Left ventricle myocardium inferior (tissue), 1 donor: Measurements from ENCODE around the gene ERG. TPM values are rescaled to one million over a fixed set of nuclear protein-coding genes. Genes with fewer than 3 reads are reported as not detected.

Experiments used
- DNase-seq: peaks from one replicate; pipeline ENCODE4 v3.0.0-alpha.2; 2020
- H3K27ac ChIP-seq: fragments of 200-600 bp; replicated peaks from 2 replicates; pipeline ENCODE4 v1.8.0; 2021
- H3K27me3 ChIP-seq: fragments of 200-600 bp; 2 replicates; pipeline ENCODE4 v1.8.0; 2021; ENCODE audit warnings: low read depth
- H3K36me3 ChIP-seq: fragments of 200-600 bp; 2 replicates; pipeline ENCODE4 v1.8.0; 2021
- H3K4me1 ChIP-seq: fragments of 200-600 bp; 2 replicates; pipeline ENCODE4 v1.8.0; 2021
- H3K4me3 ChIP-seq: fragments of 200-600 bp; 2 replicates; pipeline ENCODE4 v1.8.0; 2021; ENCODE audit warnings: mild to moderate bottlenecking, moderate library complexity
- H3K9me3 ChIP-seq: fragments of 200-600 bp; replicated peaks from 2 replicates; pipeline ENCODE4 v1.8.0; 2021
- intact Hi-C: fragments of 100-400 bp; cut with micrococcal nuclease; formaldehyde crosslinking; loops from one replicate; pipeline ENCODE4 v1.11.0; 2022
- total RNA-seq: library from RNA; stranded (reverse); fragmentation: NEBNext Ultra II Directional; extraction: Animal tissue kit (Norgen Biotek cat#: 25700); gene quantifications from one replicate; pipeline ENCODE4 v1.2.1, GENCODE V29; 2021
- TF ChIP-seq, protein P1 (sequence below): fragments of 200-600 bp; IDR thresholded peaks from 2 replicates; pipeline ENCODE4 v1.8.0; 2021; ENCODE audit warnings: antibody characterized with exemption, mild to moderate bottlenecking, borderline replicate concordance
- donor health status: DM: no; HTN: yes; CAD: no; lungs with severe emphysema.

Gene ERG
- total RNA-seq, 1 donor from 2014 or later, result 17.3 TPM

DNA sequence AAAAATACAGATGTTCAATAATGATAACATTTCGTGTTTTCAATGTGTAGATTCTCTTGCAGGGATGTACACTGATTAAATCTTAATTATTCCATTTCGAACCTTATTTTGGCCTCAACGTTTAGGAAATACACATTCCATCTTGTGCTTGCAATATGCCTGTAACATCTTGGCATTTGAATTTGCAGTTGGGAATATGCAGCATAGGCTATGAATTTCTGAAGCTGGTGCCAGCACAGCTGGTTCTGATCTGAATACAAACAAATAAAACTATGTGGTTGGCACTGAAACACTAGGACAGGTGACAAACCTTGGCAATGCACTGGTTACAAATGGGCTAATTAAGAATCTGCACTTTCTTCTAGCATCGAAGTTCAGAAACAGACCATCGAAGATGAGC is 108.4 kb downstream of the ERG start:
- Histone ChIP-seq H3K4me1 (peaks cover 13% of the 10 kb centered on the region), H3K9me3 (no peaks in the 10 kb centered on the region), H3K27me3 (no peaks in the 10 kb centered on the region), H3K36me3 (no peaks in the 10 kb centered on the region), H3K4me3 (no peak overlapping the region), H3K27ac (no peak overlapping the region)
- TF ChIP-seq, protein P1, sequence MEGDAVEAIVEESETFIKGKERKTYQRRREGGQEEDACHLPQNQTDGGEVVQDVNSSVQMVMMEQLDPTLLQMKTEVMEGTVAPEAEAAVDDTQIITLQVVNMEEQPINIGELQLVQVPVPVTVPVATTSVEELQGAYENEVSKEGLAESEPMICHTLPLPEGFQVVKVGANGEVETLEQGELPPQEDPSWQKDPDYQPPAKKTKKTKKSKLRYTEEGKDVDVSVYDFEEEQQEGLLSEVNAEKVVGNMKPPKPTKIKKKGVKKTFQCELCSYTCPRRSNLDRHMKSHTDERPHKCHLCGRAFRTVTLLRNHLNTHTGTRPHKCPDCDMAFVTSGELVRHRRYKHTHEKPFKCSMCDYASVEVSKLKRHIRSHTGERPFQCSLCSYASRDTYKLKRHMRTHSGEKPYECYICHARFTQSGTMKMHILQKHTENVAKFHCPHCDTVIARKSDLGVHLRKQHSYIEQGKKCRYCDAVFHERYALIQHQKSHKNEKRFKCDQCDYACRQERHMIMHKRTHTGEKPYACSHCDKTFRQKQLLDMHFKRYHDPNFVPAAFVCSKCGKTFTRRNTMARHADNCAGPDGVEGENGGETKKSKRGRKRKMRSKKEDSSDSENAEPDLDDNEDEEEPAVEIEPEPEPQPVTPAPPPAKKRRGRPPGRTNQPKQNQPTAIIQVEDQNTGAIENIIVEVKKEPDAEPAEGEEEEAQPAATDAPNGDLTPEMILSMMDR, result no peak
- intact Hi-C loops, result no loop called here
- DNase-seq, result no peak

DNA sequence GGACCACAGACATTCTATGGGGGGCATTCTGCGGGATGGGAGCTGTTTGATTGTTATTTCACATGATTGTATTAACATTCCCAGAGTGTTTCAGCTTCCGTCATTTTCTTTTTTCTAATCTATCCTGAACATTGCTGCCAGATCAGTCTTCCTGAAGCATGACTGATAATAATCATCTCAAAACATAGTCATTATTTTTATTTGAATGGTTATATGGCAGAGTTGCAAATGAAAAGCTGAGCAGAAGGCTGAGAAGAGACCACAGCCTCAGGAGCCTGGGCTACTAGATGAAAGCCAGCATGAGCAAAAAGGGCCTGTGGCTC is 109.0 kb downstream of the ERG start:
- Histone ChIP-seq H3K27me3 (no peaks in the 10 kb centered on the region), H3K27ac (no peak overlapping the region), H3K9me3 (no peaks in the 10 kb centered on the region), H3K36me3 (no peaks in the 10 kb centered on the region), H3K4me3 (no peak overlapping the region), H3K4me1 (peaks cover 16% of the 10 kb centered on the region)
- TF ChIP-seq, protein P1, result no peak
- intact Hi-C loops, result no loop called here
- DNase-seq, result no peak

DNA sequence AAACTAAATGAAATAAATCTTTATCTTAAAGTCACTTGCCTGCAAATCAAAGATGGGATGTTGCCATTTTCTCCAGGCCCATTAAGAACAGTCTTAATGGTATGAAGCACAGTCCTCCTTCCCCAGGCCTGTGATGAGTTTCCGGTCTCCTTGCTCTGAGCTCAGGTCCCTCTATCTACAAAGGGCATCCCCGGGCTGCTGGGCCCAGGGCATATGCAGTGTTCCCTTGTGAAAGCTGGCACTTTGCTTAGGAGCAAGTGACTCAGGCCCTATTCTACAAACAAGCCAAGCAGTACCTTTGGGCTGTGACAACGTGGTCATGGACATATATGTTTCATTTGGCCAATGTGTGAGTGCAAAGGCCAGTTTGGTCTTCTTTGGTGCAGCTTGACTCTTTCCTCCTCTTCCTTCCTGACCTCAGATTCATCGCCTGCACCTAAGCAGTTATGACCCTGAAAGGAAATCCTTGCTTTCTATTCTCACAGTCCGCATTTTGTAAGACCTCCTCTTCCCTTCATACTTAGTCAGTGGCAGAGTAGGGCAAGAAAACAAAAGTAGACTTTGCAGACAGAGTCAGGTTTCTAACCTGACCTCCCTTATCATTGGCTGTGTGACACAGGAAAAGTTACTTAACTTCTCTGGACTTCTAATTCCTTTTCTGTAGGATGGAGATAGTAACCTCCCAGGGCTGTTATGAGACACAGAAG is 109.5 kb downstream of the ERG start:
- intact Hi-C loops, result no loop called here
- Histone ChIP-seq H3K4me1 (peaks cover 19% of the 10 kb centered on the region), H3K9me3 (no peaks in the 10 kb centered on the region), H3K27me3 (no peaks in the 10 kb centered on the region), H3K27ac (no peak overlapping the region), H3K4me3 (no peak overlapping the region), H3K36me3 (no peaks in the 10 kb centered on the region)
- no peak for DNase-seq
- TF ChIP-seq, protein P1, result no peak

DNA sequence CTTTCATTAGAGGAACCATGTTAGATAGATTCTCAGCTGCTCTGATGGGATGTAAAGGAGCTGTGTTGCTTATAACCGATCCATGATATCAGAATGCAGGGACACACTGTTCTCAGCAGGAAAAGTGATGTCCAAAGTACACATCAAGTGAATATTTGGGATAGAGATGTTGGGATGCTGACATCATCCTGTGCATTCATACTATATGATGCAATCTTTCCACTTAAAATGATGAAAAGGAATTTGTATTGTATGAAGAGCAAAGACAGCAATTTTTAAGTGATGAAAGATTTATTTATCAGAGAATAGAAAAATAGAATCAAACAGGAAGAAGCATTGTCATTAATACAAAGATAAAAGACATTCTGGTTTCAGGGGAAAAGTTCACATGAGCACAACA is 110.1 kb downstream of the ERG start:
- no peaks in the 10 kb centered on the region for H3K9me3 ChIP-seq
- intact Hi-C loops, result no loop called here
- TF ChIP-seq, protein P1, result no peak
- DNase-seq, result no peak
- no peaks in the 10 kb centered on the region for H3K36me3 ChIP-seq
- H3K4me1 ChIP-seq, result peaks cover 19% of the 10 kb centered on the region
- H3K27ac ChIP-seq, result no peak overlapping the region
- H3K4me3 ChIP-seq, result no peak overlapping the region
- H3K27me3 ChIP-seq, result no peaks in the 10 kb centered on the region

DNA sequence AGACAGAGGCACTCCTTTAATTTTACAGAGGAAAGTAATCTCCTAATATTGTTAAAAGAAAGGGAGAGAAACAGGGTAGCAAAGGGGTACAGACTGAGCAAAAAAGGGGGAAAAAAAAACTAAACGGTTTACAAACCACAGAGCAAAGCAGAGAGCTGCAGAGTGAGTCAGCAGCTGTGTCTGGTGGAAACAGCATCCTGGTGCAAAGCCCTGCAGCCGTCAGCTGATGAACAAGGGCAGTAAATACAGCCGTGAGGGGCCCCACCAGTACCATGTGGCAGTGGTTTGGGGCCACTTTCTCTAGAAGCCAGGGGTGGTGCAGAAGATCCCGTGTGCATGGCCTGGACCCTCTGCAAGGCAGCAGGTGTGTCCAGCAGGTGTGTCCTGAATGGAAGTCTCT is 111.3 kb downstream of the ERG start:
- intact Hi-C loops, result no loop called here
- Histone ChIP-seq H3K27ac (no peak overlapping the region), H3K27me3 (no peaks in the 10 kb centered on the region), H3K9me3 (no peaks in the 10 kb centered on the region), H3K36me3 (no peaks in the 10 kb centered on the region), H3K4me3 (no peak overlapping the region), H3K4me1 (peaks cover 19% of the 10 kb centered on the region)
- TF ChIP-seq, protein P1, result no peak
- no peak for DNase-seq
